Bone marrow (tissue), 2 donors: Measurements from ENCODE around the gene LILRA1.
A peak's percentile ranks its signal among the peaks of the same experiment; 100 is the strongest.
"Not testable (repeated sequence)": the region's sequence is repeated elsewhere in the genome, so short reads cannot be mapped to it uniquely, and the experiment has no call there.

Experiments
- DNase-seq, 2 donors: peaks; one replicate each; lab custom pipeline; 2025; lab: John Stamatoyannopoulos, UW

The LILRA1 gene

DNA sequence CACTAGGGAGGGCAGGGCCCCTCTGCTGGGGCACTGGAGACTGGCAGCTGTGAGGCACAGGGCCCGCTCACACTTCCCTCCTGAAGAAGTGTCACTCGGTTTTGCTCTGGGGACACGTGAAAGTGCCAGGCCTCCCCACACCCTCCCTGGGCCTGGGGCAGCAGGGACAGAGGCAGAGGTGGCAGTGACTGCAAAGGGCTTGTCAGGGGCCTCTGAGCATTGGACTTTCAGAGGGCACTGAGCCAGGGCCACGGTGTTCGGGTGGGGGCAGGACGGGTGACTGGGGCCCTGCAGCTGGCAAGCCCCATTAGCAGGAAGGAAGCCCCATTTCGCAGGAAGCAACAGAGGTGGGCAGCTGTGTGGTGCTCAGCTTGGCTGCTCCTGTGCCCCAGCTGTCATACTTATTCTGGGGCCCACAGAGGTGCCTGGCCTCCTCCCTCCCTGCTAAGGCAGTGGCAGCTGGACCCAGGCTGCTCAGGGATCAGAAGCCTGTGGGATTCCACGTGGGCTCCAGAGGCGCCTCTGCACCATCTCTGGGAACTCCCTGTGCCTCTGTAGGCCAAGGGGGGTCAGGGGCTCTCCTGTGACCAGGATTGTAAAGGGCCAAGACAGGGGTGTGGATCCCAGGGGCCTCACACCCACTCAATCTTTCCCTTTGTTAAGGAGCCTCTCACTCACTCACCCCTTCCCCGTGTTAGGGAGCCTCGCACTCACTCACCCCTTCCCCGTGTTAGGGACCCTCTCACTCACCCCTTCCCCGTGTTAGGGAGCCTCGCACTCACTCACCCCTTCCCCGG lies 31.7 kb downstream of the LILRA1 start:
- DNase-seq = peak in 1 of 2 donors; percentile 20

DNA sequence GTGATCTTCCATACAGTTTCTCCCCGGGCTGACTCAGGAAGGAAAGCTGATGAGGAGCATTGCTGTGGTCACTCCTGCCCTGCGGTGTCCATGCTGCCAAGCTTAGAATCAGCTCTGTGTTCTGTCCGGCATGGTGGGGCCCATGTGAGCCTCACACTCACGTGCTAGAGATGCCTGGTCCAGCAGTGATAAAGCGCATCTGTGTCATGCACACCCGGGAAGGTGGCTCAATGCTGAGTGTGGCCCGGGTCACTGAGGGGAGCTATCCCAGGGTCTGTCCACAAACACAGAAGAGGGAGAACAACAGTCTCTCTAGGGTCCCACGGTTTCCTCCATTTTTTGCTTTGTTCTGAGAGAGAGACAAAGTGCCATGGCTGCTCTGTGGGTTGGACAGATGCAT lies 33.3 kb downstream of the LILRA1 start:
- no peak for DNase-seq

DNA sequence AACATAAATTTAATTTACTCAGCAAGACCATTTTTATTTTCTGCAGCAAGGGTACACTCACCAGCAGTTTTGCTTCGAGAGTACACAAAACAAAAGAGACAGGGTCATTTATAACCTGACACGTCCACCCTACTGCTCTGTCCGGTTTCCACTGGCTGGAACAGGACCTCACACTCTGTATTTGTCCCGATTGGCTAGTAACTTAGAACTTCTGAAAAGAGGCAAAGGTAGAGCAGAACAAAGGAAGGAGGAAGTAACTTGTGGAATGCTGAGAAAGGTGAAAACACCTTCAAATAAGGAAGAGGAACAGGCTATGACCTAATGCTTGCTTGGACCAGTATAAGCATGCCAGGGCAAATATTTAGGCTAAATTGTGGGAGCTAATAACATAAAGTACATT lies 34.5 kb downstream of the LILRA1 start:
- not testable (repeated sequence) for DNase-seq

DNA sequence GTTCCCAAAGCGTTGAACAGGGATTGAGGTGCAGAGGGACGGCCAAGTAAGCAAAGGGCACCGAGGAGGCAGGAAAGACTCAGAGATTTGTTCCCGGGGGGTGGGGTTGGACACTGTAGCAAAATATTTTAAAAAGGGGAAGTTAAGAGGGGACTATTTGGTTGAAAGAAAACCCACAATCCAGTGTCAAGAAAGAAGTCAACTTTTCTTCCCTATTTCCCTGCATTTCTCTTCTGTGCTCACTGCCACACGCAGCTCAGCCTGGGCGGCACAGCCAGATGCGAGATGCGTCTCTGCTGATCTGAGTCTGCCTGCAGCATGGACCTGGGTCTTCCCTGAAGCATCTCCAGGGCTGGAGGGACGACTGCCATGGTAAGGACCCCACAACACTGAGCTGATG lies 36.8 kb downstream of the LILRA1 start, which contains the start of gene LILRB1:
LILRB1 (plus strand) TSS at position 223 of the 400 bp plus-strand sequence. CDS start 590 bp downstream, outside the sequence.
- DNase-seq = peak; percentile 40 to 61

DNA sequence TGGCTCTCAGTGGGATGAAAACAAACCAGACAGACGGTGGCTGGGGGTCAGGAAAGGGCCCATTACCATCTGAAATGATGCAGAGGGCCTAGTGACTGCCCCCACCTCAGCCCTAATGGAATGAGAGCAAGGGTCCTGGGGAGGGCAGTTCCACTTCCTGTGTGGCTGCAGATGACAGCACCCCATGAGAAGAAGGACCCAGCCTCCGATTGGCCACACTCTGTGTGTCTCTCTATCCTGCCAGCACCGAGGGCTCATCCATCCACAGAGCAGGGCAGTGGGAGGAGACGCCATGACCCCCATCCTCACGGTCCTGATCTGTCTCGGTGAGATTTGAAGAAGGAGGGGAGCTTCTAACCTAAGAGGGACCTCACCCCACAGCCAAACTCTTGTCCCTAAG lies 37.4 kb downstream of the LILRA1 start:
- no peak for DNase-seq

DNA sequence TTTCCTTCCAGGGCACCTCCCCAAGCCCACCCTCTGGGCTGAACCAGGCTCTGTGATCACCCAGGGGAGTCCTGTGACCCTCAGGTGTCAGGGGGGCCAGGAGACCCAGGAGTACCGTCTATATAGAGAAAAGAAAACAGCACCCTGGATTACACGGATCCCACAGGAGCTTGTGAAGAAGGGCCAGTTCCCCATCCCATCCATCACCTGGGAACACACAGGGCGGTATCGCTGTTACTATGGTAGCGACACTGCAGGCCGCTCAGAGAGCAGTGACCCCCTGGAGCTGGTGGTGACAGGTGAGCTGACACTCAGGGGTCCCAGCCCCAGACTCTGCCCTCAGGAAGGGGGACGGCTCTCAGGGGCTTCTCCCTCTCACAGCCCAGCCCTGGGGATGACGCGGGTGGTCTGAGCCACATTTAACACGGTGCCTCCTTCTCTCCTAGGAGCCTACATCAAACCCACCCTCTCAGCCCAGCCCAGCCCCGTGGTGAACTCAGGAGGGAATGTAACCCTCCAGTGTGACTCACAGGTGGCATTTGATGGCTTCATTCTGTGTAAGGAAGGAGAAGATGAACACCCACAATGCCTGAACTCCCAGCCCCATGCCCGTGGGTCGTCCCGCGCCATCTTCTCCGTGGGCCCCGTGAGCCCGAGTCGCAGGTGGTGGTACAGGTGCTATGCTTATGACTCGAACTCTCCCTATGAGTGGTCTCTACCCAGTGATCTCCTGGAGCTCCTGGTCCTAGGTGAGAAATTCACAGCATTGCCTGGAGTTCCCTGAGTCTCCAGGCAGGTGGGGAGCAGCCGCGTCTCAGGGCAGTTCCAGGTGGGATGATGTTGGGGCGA lies 38.3 kb downstream of the LILRA1 start:
- not testable (repeated sequence) for DNase-seq

DNA sequence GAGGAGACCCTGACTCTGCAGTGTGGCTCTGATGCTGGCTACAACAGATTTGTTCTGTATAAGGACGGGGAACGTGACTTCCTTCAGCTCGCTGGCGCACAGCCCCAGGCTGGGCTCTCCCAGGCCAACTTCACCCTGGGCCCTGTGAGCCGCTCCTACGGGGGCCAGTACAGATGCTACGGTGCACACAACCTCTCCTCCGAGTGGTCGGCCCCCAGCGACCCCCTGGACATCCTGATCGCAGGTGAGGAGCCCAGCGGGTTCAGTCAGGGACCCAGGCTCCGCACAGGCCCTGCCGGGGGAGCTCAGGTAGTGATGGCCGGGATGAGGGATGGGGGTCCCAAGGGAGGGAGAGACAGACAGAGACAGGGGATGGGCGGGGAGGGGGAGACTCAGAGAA lies 39.1 kb downstream of the LILRA1 start:
- DNase-seq = not testable (repeated sequence)

DNA sequence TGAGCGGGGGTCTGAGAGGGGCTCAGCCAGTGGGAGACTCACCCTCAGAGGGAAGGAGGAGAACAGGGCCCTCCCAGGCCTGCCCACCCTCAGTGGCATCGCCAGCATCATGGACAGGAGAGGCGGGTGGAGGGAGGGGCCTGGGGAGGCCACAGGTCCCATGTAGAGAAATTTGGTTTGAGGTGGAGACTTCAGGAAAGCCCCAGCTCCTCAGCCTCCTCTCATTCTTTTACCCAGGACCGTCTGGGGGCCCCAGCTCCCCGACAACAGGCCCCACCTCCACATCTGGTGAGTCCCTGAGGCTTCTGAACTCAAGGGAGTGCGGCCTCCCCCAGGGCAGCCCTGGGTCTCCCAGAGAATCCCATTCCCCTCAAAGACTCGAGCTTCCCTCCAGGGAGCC lies 40.0 kb downstream of the LILRA1 start:
- no peak for DNase-seq

DNA sequence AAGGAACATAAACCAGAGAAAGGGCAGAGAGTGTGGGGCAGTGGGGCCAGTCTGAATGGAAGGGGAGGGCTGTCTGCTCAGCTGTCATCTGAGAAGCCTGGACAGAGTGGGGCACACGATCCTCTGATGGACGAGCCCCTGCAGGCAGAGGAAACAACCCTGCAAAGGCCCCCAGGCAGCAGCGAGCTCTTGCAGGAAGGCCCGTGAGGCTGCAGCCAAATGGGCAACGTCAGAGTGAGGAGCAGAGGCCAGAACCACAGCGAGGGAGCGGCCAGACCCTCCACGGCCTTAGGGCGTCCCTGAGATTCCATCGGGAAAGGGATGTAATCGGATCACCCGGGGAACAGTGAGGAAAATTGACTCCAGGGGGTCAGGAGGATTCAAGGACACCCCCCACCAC lies 42.6 kb downstream of the LILRA1 start:
- not testable (repeated sequence) for DNase-seq

DNA sequence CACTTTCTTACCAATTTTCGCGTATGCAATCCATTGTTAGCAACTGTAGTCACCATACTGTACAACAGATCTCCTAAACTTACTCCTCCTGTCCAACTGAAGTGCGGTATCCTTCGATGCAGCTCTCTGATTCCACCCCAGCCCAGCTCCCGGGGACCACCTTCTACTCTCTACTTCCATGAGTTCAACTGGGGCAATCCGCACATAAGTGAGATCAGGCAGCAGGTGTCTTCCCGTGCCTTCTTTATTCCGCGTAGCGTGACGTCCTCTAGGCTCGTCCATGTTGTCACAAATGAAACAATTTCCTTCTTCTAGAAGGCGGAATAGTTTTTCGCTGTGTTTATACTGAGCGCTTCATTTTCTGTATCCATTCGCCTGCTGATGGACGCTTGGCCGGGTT lies 45.3 kb downstream of the LILRA1 start:
- DNase-seq = no peak

DNA sequence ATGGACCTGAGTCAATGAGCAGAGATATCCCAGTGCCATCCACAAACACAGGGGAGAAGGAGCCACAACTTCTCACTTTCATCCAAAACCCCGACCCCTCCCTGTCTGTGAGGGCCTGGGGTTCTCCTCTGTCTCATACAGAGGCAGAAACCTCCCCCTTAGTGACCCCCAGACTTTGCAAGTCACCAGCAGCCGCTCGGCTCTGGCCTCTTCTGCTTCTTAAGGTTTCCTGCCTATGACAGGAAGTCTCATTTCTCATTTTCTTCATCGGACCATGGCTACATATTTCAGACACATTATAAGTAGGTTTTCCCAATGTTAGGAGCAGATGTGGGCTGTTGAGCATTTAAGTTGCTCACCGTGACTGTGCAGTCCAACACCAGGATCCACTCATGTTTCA lies 49.5 kb downstream of the LILRA1 start:
- DNase-seq = not testable (repeated sequence)

DNA sequence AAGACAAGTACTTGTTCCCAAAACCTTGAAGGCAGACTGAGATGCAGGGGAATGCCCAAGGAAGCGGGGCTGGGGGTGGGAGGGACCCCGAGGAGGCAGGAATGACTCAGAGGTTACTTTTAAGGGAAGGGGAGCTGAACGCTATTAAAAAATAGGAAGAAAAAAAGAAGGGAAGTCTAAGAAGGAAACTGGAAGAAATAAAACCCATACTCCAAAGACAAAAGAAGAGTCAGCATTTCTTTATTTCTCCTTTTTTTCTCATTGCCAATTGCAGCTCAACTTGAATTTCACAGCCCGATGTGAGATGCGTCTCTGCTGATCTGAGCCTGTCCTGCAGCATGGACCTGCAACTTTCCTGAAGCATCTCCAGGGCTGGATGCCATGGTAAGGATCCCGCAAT lies 50.2 kb downstream of the LILRA1 start:
- not testable (repeated sequence) for DNase-seq

DNA sequence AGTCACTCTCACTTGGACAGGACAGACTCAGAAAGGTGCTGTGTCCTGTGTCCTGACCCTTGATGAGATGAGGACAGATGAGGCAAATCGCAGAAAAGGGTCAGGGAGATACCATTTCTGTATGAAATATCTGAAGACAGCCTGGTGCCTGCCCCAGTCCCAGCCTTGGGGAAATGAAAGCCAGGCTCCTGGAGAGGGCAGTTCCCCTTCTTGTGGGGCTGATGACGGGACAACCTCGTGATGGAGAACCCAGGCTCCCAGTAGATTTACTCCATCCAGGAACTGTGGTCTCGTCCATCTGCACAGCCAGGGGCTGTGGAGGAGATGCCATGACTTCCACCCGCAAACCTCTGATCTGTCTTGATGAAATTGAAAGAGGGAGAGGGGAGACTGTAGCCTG lies 50.6 kb downstream of the LILRA1 start:
- DNase-seq = no peak

DNA sequence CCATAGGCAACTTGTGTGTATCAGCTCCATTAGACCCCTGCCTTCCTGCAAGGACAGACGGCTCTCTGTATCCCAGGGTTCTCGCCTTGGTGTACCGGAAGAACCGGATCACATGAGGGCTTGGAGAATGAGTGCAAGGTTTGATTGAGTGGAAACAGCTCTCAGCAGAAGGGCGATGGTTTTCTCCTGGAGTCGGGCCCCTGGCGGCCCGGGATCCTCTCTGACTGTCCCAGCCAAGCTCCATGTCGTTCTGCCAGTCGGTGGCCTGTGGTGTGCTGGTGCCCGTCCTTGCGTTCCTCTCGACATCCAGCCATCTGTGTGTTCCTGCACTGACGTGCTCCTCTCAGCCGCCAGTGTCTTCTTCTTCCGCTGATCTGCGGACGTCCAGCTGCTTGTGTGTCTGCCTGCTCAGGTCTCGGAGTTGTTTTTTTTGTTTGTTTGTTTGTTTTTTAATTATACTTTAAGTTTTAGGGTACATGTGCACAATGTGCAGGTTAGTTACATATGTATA lies 53.0 kb downstream of the LILRA1 start:
- no peak for DNase-seq

DNA sequence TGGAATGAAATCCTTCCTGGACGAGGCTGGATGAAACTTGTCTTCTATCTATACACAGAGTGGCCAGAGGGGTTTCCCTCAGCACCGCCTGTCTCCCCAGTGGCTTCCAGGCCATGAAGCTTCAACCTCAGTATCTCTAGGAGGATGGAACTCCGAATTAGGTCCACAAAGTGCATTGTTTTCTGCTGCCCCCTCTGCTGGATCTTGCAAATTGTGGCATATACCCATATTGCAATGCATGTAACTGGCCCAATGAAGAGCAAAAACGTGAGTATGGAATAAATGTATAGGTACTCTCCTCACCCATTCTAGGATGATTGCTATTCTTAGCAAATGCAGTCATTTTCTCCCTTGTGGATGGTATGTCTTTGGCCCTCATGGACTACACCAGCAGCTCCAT lies 54.7 kb downstream of the LILRA1 start:
- DNase-seq = no peak

DNA sequence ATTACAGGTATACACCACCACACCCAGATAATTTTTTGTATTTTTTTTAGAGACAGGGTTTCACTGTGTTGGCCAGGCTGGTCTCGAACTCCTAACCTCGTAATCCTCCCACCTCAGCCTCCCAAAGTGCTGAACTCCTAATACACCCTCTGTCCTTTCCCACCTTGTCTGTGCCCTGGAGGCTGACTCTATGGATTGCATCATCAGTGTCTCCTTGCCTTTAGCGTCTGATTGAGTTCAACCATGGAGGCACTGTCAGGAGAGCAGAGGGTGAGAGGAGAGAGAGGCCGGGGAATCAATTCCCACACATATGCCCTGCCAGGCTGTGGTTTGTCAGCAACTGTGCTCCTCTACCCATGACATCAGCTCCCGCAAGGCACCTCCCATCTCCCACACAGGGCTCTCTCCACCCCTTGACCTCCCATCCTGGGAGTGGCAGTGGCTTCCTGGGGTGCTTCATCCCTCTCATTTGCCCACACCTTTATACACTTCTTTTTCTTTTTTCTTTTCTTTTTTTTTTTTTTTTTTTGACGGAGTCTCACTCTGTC lies 56.8 kb downstream of the LILRA1 start:
- DNase-seq = no peak
